Stomach smooth muscle (tissue), 2 donors: Measurements from ENCODE around the gene KRTAP5-2.

ENCODE experiments used
- H3K27ac ChIP-seq: one replicate; pipeline ENCODE4 v1.7.0; 2013; ENCODE audit warnings: mild to moderate bottlenecking, low read length, inconsistent platforms
- H3K27me3 ChIP-seq, 2 donors: one replicate each; pipeline ENCODE4 v1.7.0; 2013; ENCODE audit warnings: low read length in 2 of 2; ENCODE audit not compliant: insufficient read depth in 2 of 2, control insufficient read depth in 1 of 2
- H3K36me3 ChIP-seq, 2 donors: one replicate each; pipeline ENCODE4 v1.7.0; 2013; ENCODE audit warnings: low read length in 2 of 2; ENCODE audit not compliant: control insufficient read depth in 2 of 2, insufficient read depth in 2 of 2
- H3K4me1 ChIP-seq: one replicate; pipeline ENCODE4 v1.7.0; 2013; ENCODE audit warnings: low read length; ENCODE audit not compliant: control insufficient read depth, insufficient read depth
- H3K4me3 ChIP-seq, 2 donors: one replicate each; pipeline ENCODE4 v1.7.0; 2013; ENCODE audit warnings: low read length in 2 of 2
- H3K9ac ChIP-seq, 2 donors: one replicate each; pipeline ENCODE4 v1.7.0; 2013; ENCODE audit warnings: low read length in 2 of 2, mild to moderate bottlenecking in 1 of 2
- H3K9me3 ChIP-seq, 2 donors: one replicate each; pipeline ENCODE4 v1.7.0; 2013; ENCODE audit warnings: low read length in 2 of 2; ENCODE audit not compliant: control insufficient read depth in 2 of 2
- donor health status: healthy.
- donor health status: Pancreatic carcinoma.

Gene KRTAP5-2

GRCh38 chr11:1561266-1561665 lies 36.8 kb downstream of the KRTAP5-2 start:
- Histone ChIP-seq H3K9ac (no peak overlapping the region), H3K27me3 (no peaks in the 10 kb centered on the region), H3K4me3 (no peak overlapping the region), H3K9me3 (no peaks in the 10 kb centered on the region), H3K27ac (peak overlapping the region; percentile 18), H3K36me3 (peaks cover 8 to 10% of the 10 kb centered on the region in 2 donors), H3K4me1 (peaks cover 56% of the 10 kb centered on the region)

DNA sequence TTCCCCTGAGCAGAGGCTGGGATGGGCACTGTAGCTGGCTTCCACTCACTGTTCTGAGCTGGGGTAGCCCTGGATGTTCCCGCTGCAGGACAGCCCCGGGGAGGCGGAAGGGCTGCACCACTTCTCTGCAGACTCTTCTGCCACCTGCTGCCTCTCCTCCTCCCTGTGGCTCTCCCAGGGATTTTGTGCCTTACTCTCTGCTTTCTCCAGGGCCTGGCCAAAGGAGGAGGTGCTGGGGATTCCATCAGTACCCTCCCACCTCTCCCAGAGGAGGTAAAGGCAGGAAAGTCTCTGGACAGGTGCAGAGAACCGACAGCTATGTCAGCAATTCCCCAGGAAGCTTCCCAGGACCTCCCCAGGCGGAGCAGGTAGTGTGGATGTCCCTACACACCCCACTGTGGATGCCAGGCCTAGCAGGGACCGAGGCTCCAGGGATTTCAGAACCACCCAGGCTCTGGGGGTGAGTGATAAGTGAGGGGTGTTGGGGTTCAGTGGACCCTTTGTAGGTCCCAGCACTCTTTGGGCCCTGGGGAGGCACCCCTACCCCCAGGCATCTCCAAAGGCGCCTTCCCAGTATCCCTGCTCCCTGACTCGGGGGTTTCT lies 37.3 kb downstream of the KRTAP5-2 start:
- H3K4me3 ChIP-seq = no peak overlapping the region
- H3K36me3 ChIP-seq = peaks cover 8 to 10% of the 10 kb centered on the region in 2 donors
- H3K9ac ChIP-seq = no peak overlapping the region
- peaks cover 57% of the 10 kb centered on the region for H3K4me1 ChIP-seq
- peak overlapping the region; percentile 99 for H3K27ac ChIP-seq
- no peaks in the 10 kb centered on the region for H3K27me3 ChIP-seq
- H3K9me3 ChIP-seq = no peaks in the 10 kb centered on the region

DNA sequence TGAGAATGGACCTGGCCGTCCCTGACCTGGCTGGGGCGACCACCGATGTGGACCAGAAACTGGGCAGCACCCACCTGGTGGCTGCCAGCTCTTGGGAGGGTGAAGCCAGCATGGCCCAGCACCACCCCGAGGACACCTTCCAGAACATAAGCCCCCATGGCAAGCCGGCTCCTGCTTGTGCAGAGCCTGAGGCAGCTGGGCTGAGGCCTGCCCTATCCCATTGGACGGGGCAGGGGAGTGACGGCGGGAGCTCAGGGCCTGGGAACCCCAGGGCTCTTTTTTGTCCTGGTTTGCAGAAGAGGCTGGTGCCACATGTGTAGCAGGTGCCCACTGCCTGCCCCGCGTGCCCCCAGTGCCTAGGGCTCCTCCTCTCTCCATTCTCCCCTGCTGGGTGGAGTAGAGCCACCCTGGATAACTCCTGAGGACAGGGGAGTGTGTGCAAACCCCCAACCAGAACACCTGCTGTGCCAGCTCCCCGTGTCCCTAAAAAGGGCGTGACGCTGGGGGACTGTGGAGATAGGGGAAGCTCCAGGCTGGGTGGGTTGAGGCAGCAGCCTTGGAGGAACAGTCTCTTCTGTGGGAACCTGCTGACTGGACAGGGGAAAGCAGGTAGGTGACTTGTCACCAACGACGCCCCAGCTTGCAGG lies 38.0 kb downstream of the KRTAP5-2 start:
- Histone ChIP-seq H3K27ac (peak overlapping the region; percentile 99), H3K4me1 (peaks cover 60% of the 10 kb centered on the region), H3K9me3 (no peaks in the 10 kb centered on the region), H3K4me3 (no peak overlapping the region), H3K9ac (peak overlapping the region in 1 of 2 donors; percentile 1), H3K27me3 (no peaks in the 10 kb centered on the region), H3K36me3 (peaks cover 8 to 10% of the 10 kb centered on the region in 2 donors)

GRCh38 chr11:1559111-1559951 lies 38.8 kb downstream of the KRTAP5-2 start:
- Histone ChIP-seq H3K27ac (peak overlapping the region; percentile 99), H3K4me3 (peak overlapping the region; percentile 40 to 64), H3K9me3 (no peaks in the 10 kb centered on the region), H3K27me3 (no peaks in the 10 kb centered on the region), H3K4me1 (peaks cover 61% of the 10 kb centered on the region), H3K9ac (peak overlapping the region; percentile 84 to 85), H3K36me3 (peaks cover 8 to 10% of the 10 kb centered on the region in 2 donors)

DNA sequence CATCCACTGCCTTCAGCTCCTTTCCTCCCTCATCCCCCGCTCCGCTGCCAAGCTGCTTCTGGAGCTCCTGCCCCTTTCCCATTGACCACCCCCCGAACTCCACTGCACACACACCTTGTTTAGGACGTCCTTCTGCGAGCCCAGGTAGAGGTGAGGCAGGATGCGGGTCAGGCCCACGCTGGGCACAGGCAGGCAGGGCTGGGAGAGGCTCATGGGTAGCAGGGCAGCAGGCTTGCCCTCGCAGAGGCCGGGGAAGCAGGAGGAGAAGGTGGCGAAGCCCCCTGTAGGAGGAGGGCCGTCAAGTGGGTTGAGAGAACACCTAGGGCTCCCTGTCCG lies 39.4 kb downstream of the KRTAP5-2 start:
- Histone ChIP-seq H3K36me3 (peaks cover 8 to 10% of the 10 kb centered on the region in 2 donors), H3K27ac (peak overlapping the region; percentile 99), H3K4me1 (peaks cover 57% of the 10 kb centered on the region), H3K4me3 (peak overlapping the region; percentile 40 to 64), H3K9me3 (no peaks in the 10 kb centered on the region), H3K9ac (peak overlapping the region; percentile 84 to 85), H3K27me3 (no peaks in the 10 kb centered on the region)

- peak overlapping the region; percentile 99 for H3K27ac ChIP-seq
- H3K36me3 ChIP-seq = peaks cover 7 to 8% of the 10 kb centered on the region in 2 donors
- H3K27me3 ChIP-seq = no peaks in the 10 kb centered on the region
- H3K9ac ChIP-seq = peak overlapping the region; percentile 84 to 85
- H3K4me1 ChIP-seq = peaks cover 59% of the 10 kb centered on the region
- peak overlapping the region; percentile 40 to 64 for H3K4me3 ChIP-seq
- no peaks in the 10 kb centered on the region for H3K9me3 ChIP-seq
These were observed 40.0 kb downstream of the KRTAP5-2 start for GRCh38 chr11:1557904-1558774.

GRCh38 chr11:1557051-1557884 lies 40.8 kb downstream of the KRTAP5-2 start:
- H3K4me1 ChIP-seq = peaks cover 63% of the 10 kb centered on the region
- peak overlapping the region; percentile 95 for H3K27ac ChIP-seq
- H3K9ac ChIP-seq = peak overlapping the region; percentile 68 to 69
- H3K4me3 ChIP-seq = peak overlapping the region; percentile 35 to 40
- H3K36me3 ChIP-seq = peaks cover 0 to 4% of the 10 kb centered on the region in 2 donors
- no peaks in the 10 kb centered on the region for H3K27me3 ChIP-seq
- H3K9me3 ChIP-seq = no peaks in the 10 kb centered on the region

DNA sequence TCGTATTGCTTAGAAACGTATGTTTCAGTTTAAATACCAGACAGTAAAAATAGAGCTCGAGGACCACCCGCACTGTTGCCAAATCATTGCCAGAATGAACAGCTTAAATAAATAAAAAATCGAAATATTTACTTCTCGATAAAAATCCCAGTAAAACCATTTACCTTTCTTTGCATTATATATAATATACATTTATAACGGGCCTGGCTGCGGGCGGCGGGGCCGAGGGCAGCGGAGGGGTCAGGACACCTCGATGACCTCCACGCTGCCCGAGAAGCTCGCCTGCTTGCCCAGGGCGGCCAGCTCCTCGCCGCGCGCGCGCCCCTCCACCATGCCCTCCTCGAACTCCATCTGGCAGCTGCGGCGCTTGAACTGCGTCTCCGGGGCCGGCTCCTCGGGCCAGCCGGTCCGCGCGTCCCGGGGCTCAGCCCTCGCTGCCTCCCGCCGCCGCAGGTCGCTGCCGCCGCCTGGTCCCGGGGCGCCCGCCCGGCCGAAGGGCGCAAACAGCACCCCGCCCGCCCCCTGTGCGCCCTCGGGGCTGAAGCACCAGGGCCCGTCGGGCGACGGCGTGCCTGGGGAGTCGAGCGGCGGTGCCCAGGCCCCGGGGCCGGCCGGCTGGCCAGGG lies 41.7 kb downstream of the KRTAP5-2 start:
- Histone ChIP-seq H3K27ac (no peak overlapping the region), H3K4me1 (peaks cover 63% of the 10 kb centered on the region), H3K4me3 (no peak overlapping the region)

DNA sequence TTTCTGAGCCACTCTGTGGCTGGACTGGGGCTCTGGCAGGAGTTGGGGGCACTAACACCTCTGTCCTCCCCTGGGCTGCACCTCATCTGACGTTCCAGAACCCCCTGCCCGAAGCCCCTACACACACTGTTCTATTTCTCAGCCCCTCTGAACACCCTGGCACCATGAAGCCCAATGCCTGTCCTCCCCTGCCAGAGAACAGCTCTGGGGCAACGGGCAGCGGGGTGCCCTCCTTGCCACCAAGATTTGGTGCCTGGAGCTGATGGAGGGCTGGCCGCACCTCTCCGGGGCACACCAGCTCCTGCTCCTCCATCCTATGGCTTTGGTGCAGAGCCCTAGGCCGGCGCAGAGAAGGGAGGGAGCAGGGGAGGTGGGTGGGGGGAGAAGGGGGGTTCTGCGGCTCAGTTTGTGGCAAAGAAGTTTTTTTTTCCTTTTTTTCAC lies 42.4 kb downstream of the KRTAP5-2 start:
- H3K9ac ChIP-seq = no peak overlapping the region
- no peak overlapping the region for H3K4me3 ChIP-seq
- H3K36me3 ChIP-seq = peaks cover 0 to 2% of the 10 kb centered on the region in 2 donors
- no peaks in the 10 kb centered on the region for H3K27me3 ChIP-seq
- peaks cover 63% of the 10 kb centered on the region for H3K4me1 ChIP-seq
- no peaks in the 10 kb centered on the region for H3K9me3 ChIP-seq
- peak overlapping the region; percentile 41 for H3K27ac ChIP-seq

More for the DNA sequence above, 41.7 kb downstream of the KRTAP5-2 start:
- Histone ChIP-seq H3K36me3 (peaks cover 0 to 2% of the 10 kb centered on the region in 2 donors), H3K9ac (no peak overlapping the region), H3K27me3 (no peaks in the 10 kb centered on the region), H3K9me3 (no peaks in the 10 kb centered on the region)
